Lower lobe of right lung (tissue), 2 donors: ENCODE data around the gene MBLAC2. TPM values are rescaled to one million over a fixed set of nuclear protein-coding genes. Genes with fewer than 3 reads are reported as not detected.

Source experiments
- ATAC-seq, 2 donors: fragments of 200-7000 bp; cut with Tn5 transposase; one replicate each; pipeline ENCODE4 v1.9.1; 2020 to 2022; ENCODE audit warnings: mild to moderate bottlenecking in 2 of 2, moderate library complexity in 2 of 2
- DNase-seq: peaks from one replicate; pipeline ENCODE4 v3.0.0-alpha.2; 2020
- H3K27ac ChIP-seq: fragments of 200-600 bp; one replicate; pipeline ENCODE4 v1.8.0; 2022
- H3K27me3 ChIP-seq: fragments of 200-600 bp; one replicate; pipeline ENCODE4 v1.8.0; 2022; ENCODE audit warnings: low read depth
- H3K36me3 ChIP-seq: fragments of 200-600 bp; one replicate; pipeline ENCODE4 v1.8.0; 2022; ENCODE audit warnings: mild to moderate bottlenecking
- H3K4me1 ChIP-seq: fragments of 200-600 bp; one replicate; pipeline ENCODE4 v1.8.0; 2022
- H3K4me3 ChIP-seq: fragments of 200-600 bp; one replicate; pipeline ENCODE4 v1.8.0; 2022; ENCODE audit warnings: mild to moderate bottlenecking
- H3K9me3 ChIP-seq: fragments of 200-600 bp; one replicate; pipeline ENCODE4 v1.8.0; 2022
- CTCF ChIP-seq: fragments of 200-600 bp; IDR thresholded peaks from one replicate; pipeline ENCODE4 v1.8.0; 2022; ENCODE audit warnings: antibody characterized with exemption, mild to moderate bottlenecking
- intact Hi-C: fragments of 100-400 bp; cut with DNase I; formaldehyde crosslinking; loops from one replicate; pipeline ENCODE4 v1.11.0; 2022
- total RNA-seq: library from RNA; stranded (reverse); fragmentation: NEBNext Ultra II Directional; extraction: Animal tissue kit (Norgen Biotek cat#: 25700); gene quantifications from one replicate; pipeline ENCODE4 v1.2.1, GENCODE V29; 2021
- donor health status: DM: no; HTN: yes; CAD: no; lungs with severe emphysema.

The MBLAC2 gene
- total RNA-seq, 1 donor from 2014 or later, result 5.9 TPM

GRCh38 chr5:90461288-90461687 is 13.3 kb downstream of the MBLAC2 start:
- no peaks in the 10 kb centered on the region for H3K4me1 ChIP-seq
- TF ChIP-seq CTCF, result no peak
- ATAC-seq, result no peak
- no peak overlapping the region for H3K27ac ChIP-seq
- no peaks in the 10 kb centered on the region for H3K36me3 ChIP-seq
- intact Hi-C loops, result no loop called here
- DNase-seq, result no peak
- H3K9me3 ChIP-seq, result no peaks in the 10 kb centered on the region
- no peaks in the 10 kb centered on the region for H3K27me3 ChIP-seq
- H3K4me3 ChIP-seq, result no peak overlapping the region

GRCh38 chr5:90446961-90447360 is 27.6 kb downstream of the MBLAC2 start:
- intact Hi-C loops, result no loop called here
- Histone ChIP-seq H3K9me3 (no peaks in the 10 kb centered on the region), H3K4me3 (no peak overlapping the region), H3K36me3 (no peaks in the 10 kb centered on the region), H3K27me3 (no peaks in the 10 kb centered on the region), H3K4me1 (no peaks in the 10 kb centered on the region), H3K27ac (no peak overlapping the region)
- ATAC-seq (no peak), DNase-seq (no peak)
- TF ChIP-seq CTCF, result no peak

GRCh38 chr5:90440644-90441043 is 33.9 kb downstream of the MBLAC2 start:
- Histone ChIP-seq H3K9me3 (no peaks in the 10 kb centered on the region), H3K27me3 (no peaks in the 10 kb centered on the region), H3K4me1 (peaks cover 8% of the 10 kb centered on the region), H3K36me3 (no peaks in the 10 kb centered on the region), H3K4me3 (no peak overlapping the region), H3K27ac (no peak overlapping the region)
- DNase-seq, result no peak
- ATAC-seq, result no peak
- TF ChIP-seq CTCF, result no peak
- intact Hi-C loops, result no loop called here

GRCh38 chr5:90438100-90438499 is 36.5 kb downstream of the MBLAC2 start:
- no peaks in the 10 kb centered on the region for H3K9me3 ChIP-seq
- TF ChIP-seq CTCF, result no peak
- H3K27me3 ChIP-seq, result no peaks in the 10 kb centered on the region
- no peak overlapping the region for H3K4me3 ChIP-seq
- DNase-seq (no peak), ATAC-seq (peak; percentile 68 to 83)
- H3K27ac ChIP-seq, result no peak overlapping the region
- no peaks in the 10 kb centered on the region for H3K36me3 ChIP-seq
- peaks cover 8% of the 10 kb centered on the region for H3K4me1 ChIP-seq
- intact Hi-C loops, result loop anchor here (10.0 kb wide), 1 partner anchor 347 kb away; no protein-coding TSS in a partner anchor

- intact Hi-C loops, result loop anchor here (10.0 kb wide), 1 partner anchor 347 kb away; no protein-coding TSS in a partner anchor
- TF ChIP-seq CTCF, result no peak
- Histone ChIP-seq H3K4me1 (peaks cover 8% of the 10 kb centered on the region), H3K9me3 (no peaks in the 10 kb centered on the region), H3K27me3 (no peaks in the 10 kb centered on the region), H3K36me3 (no peaks in the 10 kb centered on the region), H3K27ac (no peak overlapping the region), H3K4me3 (no peak overlapping the region)
- peak in 1 of 2 donors; percentile 33 for ATAC-seq
- DNase-seq, result no peak
Observed at GRCh38 chr5:90437663-90438062, 36.9 kb downstream of the MBLAC2 start.
